Activated CD4-positive, alpha-beta T cell treated with anti-CD3 and anti-CD28 coated beads for 4 hours (primary cell): ENCODE data around the gene DENR.
"Not testable (repeated sequence)": the region's sequence is repeated elsewhere in the genome, so short reads cannot be mapped to it uniquely, and the experiment has no call there.

Experiments
- DNase-seq, 2 donors: peaks; one replicate each; pipeline ENCODE4 v3.0.0-alpha.2; 2020

DENR gene

GRCh38 chr12:122743895-122744525 lies 8.6 kb upstream of the DENR start:
- DNase-seq = no peak

DNA sequence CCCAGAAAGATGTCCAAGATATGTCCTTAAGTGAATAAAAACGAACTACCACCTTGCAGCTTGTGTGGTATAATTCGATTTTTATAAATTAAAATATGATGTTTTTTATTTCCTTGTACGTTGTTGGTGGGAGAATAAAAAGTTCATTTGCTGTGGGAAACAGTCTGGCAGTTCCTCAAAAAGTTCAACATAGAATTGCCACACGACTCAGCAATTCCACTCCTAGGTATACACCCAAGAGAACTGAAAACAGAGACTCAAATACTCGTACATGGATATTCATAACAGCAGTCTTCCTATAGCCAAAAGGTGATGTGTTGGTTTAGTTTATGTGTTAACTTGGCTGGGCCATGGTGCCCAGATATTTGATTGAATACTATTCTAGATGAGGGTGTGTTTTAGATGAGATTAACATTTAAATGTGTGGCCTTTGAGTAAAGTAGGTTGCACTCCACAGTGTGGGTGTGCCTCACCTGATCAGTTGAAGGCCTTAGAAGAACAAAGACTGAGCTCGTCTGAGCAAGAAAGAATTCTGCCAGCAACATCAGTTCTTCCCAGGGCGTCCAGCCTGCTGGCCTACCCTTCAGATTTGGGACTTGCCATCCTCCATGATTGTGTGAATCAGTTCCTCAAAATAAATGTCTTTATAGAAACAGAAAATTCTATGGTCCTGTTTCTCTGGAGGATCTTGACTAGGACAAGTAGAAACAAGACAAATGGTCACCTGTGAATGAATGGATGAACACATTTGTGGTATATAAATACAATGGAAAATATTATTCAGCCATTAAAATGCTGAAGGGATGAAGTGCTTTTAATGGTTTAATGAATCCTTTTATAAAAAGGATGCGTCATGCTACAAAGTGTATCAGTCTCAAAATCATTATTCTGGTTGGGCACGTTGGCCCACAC lies 5.1 kb upstream of the DENR start:
- no peak for DNase-seq

DNA sequence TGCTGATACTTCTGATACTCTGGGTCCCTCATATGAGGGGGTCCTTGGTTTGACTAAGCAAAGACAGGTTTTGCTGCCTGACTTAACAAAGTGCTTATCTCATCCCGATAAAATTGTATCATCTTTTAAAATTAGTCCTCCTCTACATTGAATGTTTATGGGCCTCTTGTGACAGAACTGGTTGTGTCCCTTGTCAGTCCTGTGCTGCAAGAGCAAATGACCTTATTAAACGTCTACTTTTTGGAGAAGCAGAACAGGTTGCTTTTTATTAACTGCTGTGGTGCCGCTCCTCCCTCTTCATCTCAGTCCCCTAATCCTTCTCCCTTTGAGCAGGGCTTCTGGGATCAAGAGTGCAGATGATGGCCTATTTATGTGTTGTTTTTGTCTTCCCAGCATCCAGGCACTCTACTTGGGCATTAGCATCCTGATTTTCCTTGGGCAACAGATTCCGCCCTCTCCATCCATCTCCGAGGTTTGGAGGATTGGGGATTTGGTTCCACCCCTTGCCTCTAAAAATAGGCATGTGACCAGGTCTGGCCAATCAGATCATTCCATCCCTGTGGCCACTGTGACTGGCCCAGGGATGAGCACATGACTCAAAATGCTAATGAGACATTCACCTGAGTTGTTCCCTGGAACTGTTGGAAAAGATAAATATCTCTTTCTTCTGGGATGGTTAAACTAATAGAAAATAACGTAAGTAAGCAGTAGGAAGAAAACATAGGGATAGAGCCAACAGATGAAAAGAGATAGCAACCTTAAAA lies 2.9 kb upstream of the DENR start:
- no peak for DNase-seq

DNA sequence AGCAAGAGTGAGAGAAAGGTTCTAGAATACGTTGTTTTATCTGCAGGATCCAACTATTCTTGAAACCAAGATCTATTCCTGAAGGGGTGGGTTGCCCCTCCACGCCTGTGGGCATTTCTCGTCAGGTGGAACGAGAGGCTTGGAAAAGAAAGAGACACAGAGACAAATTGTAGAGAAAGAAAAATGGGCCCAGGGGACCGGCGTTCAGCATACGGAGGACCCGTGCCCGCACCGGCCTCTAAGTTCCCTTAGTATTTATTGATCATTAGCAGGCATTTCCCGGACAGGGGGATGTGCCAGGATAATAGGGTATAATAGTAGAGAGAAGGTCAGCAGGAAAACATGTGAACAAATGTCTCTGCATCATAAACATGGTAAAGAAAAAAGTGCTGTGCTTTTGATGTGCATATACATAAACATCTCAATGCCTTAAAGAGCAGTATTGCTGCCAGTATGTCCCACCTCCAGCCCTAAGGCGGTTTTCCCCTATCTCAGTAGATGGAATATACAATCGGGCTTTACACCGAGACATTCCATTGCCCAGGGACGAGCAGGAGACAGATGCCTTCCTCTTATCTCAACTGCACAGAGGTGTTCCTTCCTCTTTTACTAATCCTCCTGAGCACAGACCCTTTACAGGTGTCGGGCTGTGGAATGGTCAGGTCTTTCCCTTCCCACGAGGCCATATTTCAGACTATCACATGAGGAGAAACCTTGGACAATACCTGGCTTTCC lies 1.7 kb upstream of the DENR start:
- not testable (repeated sequence) for DNase-seq

DNA sequence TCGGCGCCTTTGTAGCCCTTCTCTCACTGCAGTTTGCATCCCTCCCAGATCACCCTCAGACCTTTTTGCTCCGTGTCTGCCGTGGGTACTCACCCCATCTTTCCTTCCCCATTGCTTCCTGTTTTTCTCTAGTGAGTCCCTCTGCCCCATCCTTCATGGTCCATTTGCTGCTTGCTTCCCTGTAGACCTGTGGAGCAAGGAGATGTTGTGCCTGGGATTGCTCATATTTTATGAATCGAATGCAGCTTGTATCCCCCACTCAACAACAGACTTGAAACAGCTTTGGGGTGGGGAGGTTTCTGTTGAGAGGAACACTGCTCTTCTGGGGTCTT lies 661 bp downstream of the DENR start:
- no peak for DNase-seq

DNA sequence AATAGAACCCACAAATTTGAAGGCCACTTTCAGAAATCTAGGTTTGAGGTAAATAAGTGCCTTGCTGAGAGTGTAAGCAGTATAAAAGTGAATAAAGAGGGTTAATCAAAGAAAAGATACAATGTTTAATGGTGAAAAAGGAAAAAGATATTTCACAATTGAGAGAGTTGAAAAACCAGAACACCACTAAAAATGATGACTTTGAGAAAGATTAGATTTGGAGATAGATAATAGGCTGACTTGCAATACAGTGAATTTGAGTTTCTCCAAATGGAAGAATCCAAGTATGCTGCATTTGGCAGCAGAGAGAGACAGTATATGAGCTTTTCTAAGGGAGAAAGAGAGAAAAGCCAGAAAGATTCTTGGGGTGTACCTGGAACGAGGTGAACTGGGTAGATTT lies 2.2 kb downstream of the DENR start:
- no peak for DNase-seq

DNA sequence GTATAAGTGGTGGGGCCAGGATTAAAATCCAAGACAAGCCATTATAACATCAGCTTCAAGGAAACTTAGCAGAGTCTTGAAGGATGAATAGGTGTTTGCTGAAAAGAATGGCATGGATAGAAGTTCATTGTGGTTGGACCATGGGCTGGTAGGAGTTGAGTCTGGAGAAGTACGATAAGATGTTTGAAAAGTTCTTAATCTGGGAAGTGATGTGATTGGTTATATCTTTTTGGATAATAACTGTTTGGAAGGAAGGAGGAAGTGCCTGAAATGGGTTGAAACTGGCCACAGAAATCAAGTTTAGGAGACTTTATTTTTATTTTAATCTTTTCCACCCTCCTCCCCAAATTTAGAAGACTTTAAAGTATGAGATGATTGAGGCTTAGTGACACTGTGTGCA lies 4.9 kb downstream of the DENR start:
- DNase-seq = no peak

- DNase-seq = no peak
Measured at GRCh38 chr12:122785503-122785902, 32.9 kb downstream of the DENR start.

DNA sequence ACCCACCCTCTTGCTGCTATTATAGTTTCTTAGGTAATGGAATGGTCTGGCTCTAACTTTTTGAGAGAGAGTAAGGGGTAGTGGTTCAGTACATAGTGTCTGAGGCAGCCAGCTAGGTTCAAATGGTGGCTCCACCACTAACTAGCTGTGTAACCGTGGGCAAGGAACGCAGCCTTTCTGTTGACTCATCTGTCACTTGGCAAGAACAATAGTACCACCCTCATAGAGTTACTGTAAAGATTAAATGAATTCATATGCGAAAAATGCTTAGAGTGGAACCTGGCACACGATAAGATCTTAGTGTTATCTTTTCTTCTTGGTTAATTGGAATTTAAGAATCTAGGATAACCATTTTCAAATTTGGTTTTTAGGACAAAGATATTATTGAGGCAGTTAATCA lies 35.8 kb downstream of the DENR start:
- DNase-seq = no peak

DNA sequence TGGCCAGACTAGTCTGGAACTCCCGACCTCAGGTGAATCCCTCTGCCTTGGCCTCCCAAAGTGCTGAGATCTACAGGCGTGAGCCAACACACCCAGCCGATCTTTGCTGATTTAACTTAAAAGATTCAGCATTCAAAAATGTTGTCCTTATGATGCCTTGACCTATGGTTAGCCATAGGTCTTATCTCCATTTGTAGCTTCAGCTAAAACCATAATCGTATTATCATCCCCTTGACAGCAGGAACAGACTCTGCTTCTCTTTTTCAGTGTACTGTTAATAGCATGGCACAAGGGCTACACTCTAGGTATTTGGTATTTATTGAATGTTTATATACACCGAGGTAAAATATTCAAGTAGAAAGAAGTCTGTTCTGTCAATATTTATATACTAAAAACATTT lies 37.0 kb downstream of the DENR start:
- DNase-seq = no peak

DNA sequence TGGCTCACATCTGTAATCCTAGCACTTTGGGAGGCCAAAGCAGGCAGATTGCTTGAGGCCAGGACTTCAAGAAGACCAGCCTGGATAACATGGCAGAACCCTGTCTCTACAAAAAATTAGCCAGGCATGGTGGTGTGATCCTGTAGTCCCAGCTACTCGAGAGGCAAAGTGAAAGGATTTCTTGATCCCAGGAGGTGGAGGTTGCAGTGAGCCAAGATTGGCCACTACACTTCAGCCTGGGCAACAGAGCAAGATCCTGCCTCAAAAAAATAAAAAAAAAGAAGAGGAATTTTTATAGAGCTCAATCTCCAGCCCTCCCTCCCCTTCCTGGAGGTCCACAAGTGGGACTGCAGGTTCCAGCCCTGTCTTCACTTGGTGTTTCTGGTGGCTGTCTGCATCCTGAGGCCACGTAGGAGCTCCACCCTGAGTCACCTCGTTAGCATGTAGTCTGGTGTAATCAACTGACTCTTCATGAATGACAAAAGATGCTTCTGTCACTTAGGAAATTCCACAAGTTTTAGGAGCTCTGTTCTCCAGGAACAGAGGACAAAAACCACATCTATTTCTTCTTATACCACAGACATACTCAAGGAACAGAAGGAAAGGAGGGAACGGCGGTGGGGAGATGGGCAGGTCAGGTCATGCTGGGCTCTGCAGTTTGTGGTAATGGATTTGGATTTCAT lies 37.9 kb downstream of the DENR start:
- no peak for DNase-seq

- peak; percentile 5 to 12 for DNase-seq
Measured at GRCh38 chr12:122793685-122794106, 41.1 kb downstream of the DENR start.

DNA sequence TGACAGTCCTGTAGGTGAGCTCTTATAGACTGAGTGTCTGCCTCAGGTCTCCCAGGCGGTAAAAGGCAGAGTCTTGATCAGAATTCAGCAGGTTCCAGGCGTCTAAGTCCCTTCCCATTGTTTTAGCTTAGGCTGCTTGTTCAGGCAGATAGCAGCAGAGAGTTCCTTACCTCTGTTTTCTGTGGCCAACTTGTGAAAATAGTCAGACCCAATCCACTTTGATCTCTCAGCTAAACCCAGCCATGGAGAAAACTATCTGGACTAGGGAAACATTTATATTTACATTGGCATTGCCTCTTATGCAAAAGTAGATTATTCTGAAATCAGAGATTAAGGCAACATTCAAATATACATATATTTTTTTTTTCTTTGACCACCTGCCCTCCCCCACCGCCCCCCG lies 43.2 kb downstream of the DENR start:
- DNase-seq = no peak

DNA sequence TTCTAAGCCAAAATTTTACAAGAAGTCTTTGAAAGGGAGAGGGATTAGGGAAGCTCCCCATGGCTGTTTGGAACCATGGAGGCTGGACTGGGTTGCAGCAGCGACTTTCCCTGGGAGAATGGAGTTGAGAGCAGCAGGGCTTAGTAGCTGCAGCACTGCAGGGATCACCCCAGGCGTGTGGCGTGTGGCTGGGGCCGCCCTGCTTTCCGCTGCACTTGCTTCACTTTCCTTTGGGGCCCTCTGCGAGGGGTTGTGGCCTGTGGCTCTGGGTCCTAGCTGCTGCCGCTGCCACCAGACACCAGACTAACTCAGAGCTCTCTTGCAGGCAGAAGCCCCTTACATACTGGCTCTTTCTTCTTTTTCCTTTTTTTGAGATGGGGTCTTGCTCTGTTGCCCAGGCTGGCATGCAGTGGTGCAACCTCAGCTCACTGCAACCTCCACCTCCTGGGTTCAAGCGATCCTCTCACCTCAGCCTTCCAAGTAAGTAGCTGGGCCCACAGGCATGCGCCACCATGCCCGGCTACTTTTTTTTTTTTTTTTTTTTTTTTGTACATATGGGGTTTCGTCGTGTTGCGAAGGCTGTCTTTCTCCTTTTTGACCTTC lies 47.1 kb downstream of the DENR start:
- no peak for DNase-seq

DNA sequence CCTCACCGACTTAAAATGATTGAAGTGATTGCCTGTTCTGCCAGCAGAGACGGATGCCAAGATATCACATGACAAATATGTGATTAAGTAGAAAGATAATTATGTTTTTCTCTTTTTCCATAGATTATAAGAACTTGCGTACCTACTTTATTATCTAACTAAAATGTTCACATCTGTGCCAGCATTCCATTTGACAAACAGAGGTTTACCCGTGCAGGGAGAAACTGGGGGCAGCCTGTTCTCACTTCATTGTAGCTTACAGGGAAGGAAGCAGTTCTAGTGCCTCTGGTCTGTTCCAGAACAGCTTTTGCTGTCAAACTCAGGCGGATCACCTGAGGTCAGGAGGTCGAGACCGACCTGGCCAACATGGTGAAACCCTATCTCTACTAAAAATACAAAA lies 51.3 kb downstream of the DENR start:
- no peak for DNase-seq

GRCh38 chr12:122804957-122805356 lies 52.3 kb downstream of the DENR start:
- not testable (repeated sequence) for DNase-seq

- no peak for DNase-seq
Measured at GRCh38 chr12:122807651-122808050, 55.0 kb downstream of the DENR start.

- DNase-seq = no peak
Measured at GRCh38 chr12:122811777-122812176, 59.2 kb downstream of the DENR start.

- DNase-seq = no peak
Measured at GRCh38 chr12:122813310-122813713, 60.7 kb downstream of the DENR start.

DNA sequence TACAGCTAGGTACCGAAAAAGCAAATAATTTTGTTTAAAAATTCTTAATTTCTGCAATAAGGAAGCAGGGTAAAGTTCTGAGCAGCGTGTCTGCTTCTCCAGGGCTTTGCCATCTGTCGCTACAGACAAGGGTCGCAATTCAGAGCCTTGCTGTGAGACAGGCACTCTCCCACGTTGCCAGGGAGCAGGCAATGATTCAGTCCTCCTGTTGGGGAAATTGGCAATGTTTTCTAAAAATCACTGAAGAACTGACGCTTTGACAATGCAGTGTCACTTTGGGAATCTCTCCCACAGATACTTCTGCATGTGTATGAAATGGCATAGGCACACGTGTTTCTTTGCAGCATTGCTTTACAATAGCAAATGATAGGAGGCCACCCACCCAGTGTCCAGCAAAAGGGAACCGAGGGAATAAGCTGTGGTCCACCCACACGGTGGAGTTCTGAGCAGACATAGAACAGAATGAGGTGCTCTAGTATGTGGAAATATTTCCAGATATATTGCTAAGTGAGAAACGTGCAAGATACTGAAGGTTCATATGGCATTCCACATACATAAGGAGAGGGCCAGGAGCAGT lies 66.7 kb downstream of the DENR start:
- no peak for DNase-seq

DNA sequence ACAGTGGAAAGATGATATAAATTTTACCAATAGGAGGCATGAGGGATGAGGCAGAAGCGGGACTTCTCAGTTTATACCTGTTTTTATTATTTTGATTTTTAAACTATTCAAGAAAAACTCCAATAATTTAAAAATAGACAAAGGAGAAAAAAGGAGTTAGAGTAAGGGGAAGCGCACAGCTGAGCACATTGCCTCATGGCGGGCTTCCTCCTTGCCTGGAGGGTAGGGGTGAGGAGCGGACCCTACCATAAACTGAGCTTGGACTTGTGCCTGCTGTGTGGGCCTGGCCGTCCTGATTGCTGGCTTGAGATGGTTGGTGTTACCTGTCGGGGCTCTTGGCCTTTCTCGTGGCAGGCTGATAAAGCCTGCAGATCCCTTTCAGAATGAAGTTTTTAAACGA lies 67.5 kb downstream of the DENR start:
- no peak for DNase-seq
